GM18519 (cell line): Measurements from ENCODE around the gene L3MBTL1.

Source experiments
- ATAC-seq: cut with Tn5 transposase; IDR thresholded peaks from one replicate; pipeline ENCODE4 v1.9.1; 2021; ENCODE audit warnings: mild to moderate bottlenecking, moderate library complexity; ENCODE audit not compliant: unreplicated experiment, low FRiP score

The L3MBTL1 gene

DNA sequence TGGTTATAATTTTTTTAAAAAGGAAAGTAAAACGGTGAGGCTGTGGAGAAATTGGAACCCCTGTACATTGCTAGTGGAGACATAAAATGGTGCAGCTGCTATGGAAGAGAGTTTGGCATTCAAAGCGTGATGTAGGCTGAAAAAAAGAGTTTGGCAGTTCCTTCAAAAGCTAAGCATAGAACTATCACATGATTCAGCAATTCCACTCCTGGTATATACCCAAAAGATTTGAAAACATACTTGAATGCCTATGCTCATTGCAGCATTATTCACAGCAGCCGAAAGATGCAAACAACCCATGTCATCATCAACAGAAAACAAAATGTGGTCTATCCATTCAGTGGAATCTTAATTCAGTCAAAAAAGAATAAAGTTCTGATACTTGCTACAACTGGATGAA lies 46.9 kb downstream of the L3MBTL1 start:
- no peak for ATAC-seq

DNA sequence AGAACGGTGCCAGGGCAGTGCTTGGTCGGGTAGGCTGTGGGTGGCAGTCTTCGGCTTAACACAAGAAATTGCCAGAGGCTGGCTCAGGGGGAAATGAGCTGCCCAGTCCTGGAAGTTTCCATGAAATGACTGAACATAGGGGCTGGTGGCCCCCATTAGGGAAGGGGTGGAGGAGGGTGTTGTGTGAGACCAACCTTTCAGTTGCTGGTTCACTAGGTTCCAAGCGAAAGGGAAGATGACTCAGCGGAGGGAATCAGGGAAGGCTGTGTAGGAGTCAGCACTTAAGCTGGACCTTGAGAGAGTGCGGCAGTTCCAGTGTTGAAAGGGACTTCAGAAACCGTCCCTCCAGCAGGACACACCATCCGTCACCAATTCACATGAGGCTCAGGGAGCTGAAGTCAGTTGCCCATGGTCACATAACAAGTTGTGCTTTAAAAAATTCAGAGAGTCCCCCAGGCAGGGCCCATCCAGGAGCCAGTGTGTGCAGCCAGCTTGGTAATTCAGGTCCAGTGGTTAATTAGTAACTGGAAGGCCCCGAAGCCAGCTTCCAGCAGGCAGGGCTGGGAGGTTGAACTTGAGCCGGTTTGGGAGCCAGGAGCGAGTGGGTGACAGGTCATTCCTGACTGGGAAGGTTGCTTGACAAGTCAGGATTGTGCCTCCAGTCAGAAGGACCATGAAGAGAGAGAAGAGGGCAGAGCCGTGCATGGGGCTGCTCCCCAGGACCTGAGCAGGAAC lies 51.1 kb downstream of the L3MBTL1 start, which contains the start of gene SGK2:
SGK2 (plus strand) TSS at position 616 of the 735 bp plus-strand sequence. CDS start 7,469 bp downstream, outside the sequence.
- ATAC-seq = no peak

DNA sequence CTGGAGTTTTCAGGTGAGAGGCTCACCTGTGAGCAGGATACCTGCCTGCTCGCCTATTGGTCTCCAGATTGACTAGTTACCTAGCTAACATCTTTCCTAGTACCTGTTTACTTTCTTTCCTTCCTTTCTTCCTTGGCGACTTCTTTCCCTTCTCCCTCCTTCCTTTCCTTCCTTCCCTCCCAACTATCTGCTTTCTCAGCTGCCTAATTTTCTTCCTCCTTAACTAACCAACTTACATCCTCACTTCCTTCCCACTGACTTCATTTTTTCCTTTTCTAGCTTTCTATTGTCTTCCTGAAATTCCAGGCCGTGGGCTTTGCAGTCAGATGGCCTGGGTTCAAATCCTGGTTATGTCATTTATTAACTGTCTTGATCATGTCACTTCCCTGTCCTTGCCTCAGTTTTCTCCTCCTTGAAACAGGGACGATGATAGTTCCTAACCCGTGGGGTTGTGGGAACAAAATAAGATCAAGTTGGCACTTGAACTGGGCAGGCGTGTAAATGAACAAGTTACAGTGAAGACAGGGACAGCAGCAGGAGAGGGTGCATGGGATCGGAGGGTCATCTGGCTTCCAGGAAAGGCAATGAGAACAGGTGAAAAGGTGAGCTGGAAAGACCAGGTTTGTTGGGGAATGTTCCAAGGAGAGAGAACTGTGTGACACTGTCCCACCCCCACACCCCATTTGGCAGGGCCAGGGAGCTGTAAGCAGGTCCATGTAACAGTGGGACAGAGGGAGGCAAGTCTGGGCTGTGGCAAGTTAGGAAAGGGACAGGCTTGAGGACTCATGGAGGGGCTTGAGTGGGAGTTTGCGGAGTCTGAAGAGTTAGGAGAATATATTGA lies 51.9 kb downstream of the L3MBTL1 start:
- ATAC-seq = no peak

DNA sequence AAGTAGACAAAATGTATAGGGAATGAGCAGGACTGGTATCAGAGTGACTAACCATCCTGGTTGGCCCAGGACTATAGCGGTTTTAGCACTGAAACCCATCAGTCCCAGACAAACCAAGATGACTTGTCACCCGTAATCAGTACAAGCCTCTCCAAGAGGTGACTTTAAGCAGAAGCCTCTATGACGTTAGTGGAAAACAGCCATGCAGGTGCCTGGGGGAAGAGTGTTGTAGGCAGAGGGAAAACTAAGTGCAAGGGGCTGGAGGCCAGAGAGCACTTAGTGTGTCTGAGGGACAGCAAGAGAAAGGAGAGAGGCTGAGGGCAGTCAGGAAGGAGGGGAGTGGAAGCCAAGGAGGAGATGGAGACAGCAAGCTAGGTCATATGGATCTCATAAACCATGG lies 53.5 kb downstream of the L3MBTL1 start:
- ATAC-seq = no peak

DNA sequence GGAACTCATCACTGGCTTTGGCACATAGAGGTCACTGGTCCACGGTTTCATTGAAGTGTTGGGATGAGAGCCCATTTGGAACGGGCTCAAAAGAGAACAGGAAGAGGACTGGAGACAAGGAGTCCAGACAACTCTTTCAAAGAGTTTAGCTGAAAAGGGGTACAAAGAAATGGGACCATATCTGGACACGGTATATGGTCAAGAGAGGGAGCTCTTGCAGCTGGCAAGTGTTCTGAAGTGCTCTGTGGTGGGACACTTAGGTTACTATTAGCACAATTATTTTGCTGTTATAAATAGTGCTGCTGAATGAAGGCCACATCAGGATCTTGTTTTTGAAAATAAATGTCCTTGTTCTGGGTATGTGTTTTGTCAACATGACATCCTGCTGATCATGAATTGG lies 55.9 kb downstream of the L3MBTL1 start:
- no peak for ATAC-seq

DNA sequence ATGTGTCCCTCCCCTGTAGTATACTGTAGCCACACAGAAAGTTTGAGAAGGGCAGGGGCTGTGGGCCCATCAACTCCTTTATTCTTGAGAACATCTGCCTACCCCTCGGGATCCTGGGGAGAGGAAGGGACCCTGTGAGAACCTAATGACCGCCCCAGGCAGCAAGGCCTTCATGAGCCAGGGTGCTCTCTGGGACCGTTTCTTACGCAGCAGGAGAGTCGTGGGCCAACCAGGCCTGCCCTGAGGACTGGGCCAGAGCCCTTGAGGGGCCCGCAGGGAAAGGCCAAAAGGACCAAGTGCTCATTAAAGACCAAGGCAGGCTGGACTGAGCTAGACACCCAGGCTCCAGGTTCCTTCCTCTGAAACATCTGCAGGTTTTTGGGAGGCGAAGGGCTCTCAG lies 56.5 kb downstream of the L3MBTL1 start:
- ATAC-seq = no peak

DNA sequence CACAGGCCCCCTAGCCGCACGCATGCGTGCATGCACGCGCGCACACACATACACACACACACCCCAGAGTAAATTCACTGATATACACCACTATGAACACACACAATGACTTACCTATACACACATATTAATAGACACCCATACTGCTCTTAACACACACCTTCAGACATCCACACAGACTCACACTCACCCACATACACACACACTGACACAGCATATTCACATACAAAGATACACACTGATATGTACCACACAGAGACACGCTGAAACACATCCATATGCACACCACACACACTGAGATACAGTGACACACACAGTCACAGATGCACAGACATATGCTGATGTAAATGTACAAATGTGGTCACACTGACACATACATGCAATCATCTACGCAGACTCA lies 57.0 kb downstream of the L3MBTL1 start:
- no peak for ATAC-seq

DNA sequence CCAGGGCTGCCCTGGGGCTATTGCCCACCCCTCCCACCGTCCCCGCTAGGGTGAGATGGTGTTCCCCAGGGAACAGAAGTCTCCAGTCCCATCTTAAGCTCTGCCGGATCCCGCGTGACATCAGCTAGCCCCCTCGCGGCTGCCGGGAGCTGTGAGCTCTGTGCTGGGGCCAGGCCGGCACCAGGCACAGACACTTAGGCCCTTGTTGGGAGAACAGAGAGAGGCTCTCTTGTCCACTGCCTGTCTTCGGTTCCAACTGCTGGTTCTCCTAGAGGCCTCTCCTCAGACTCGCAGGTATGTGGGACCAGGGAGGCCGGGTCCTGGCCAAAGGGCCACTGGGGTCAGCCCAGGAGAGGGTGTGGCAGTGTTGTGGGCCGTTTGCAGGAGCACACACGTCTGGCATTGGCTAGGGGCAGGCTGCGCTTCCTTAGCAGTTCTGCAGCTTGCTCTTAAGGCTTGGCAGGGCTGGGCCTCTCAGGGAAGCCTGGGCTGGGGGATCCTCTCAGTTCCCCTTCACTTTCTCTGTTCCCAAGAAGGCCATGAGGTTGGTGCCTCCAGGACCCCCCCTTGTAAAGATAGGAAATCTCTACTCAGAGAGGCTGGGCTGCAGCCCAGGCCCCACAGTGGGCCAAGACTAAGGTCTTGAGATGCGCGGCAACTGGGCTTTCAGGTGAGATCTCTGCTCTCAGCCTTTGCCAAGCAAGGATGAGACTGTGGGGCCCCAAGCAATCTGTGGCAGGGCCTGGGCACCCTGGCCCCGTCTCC lies 57.7 kb downstream of the L3MBTL1 start:
- ATAC-seq = no peak

DNA sequence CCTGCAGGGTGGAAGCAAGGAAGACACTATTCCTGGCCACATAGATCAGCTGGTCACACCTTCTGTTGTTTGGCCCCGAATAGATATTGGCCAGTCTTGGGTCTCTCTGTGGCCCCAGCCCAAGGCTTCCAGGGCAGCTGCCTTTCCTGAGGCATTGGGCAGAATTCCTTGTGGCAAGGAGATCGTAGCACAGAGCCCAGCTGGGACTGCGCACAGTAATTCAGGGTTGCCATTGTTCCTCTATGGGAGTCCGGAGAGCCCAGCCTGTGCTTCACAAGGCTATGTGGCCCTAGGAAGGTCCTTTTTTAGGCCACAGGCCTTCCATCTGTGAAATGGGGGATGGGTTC lies 58.2 kb downstream of the L3MBTL1 start:
- ATAC-seq = no peak

DNA sequence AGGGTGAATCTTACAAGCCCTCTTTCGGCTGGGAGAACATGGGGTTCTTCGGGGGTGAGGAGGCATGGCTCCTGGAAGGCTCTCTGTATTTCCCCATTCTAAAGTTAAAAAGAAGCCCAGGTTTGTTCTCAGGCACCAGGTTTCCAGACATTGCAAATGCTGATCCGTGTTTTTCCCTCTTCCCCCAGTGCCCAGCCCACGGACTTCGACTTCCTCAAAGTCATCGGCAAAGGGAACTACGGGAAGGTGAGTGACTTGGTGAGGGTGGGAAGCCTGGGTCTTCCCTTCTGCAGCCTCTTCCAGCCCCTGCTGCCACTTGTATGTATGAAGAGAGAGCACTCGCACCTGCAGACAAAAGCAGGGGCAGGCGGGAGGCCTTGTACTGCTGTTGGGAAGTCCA lies 60.0 kb downstream of the L3MBTL1 start:
- no peak for ATAC-seq

DNA sequence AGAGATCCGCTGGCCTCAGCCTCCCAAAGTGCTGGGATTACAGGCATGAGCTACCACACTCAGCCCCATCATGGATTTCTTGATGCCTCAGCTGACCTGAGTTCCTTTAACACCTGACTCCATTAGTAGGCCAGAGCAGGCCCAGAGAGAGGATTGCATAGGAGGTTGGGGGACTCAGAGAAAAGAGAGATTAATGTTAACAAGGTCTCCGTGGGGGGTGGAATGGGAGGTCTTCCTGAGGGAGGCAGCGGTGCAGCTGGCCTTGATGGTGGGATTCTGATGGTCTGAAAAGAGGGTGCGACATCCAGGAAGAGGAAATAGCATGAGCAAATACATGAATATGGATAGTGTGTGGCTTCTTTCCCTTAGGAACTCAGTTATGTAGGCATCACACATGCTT lies 61.2 kb downstream of the L3MBTL1 start:
- no peak for ATAC-seq

DNA sequence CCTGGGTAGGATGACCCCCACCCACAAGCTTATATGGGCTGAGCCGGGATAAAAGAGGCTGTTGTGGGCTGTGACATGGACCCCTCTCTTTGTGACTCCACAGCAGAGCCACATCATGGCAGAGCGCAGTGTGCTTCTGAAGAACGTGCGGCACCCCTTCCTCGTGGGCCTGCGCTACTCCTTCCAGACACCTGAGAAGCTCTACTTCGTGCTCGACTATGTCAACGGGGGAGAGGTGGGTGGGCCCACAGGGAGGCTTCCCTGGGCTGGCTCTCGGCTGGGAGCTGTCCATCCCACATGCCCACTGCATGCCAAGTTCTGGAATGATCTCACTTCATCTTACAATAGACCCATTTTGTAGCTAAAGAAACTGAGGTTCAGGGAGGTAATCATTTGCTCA lies 61.8 kb downstream of the L3MBTL1 start:
- no peak for ATAC-seq

DNA sequence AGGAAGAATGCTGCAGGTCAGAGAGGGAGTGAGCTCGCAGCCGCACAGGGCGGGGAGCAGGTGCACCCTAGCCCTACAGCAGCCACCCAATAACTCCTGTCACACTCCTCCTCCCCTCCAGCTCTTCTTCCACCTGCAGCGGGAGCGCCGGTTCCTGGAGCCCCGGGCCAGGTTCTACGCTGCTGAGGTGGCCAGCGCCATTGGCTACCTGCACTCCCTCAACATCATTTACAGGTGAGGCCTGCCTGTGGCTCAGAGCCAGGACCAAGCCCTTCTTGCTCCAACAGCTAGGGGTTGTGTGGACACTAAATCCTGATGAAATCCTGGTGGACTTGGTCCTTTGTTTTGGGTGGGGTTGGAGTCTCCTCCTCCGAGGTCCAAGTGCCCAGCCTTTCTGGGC lies 63.0 kb downstream of the L3MBTL1 start:
- no peak for ATAC-seq

DNA sequence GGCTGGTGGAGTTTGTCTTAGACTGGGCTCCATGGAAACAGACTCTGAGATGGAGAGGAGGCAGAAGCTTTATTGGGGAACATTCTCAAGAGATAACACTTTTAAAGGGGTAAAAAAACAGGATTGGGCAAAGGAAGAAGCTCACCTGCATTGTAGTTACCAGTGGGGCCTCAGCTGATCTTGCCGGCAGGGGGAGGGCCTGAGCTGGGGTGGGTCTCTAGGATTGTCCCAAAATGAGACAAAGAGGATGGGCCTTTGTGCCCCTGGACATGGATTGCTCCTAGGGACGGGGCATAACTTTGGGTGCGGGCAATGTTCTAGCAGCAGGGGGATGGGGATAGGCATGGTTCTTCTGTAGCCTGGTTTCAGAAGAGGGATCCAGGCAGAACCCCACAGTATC lies 63.8 kb downstream of the L3MBTL1 start:
- no peak for ATAC-seq

DNA sequence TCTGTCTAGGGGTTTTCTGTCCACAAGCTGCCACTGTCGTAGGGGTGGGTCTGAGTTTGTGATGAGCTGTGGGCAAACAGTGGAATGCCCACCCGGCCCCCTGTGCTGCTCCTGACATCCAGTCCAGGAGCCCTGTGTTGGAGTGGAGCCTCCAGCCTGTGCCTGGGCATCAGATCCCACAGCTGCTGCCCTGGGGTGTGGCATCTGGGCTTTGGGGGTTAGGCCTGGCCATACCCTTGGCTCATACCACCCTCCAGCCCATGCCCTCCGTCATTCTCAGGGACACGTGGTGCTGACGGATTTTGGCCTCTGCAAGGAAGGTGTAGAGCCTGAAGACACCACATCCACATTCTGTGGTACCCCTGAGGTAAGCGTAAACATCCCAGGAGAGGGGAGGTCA lies 64.3 kb downstream of the L3MBTL1 start:
- ATAC-seq = no peak

DNA sequence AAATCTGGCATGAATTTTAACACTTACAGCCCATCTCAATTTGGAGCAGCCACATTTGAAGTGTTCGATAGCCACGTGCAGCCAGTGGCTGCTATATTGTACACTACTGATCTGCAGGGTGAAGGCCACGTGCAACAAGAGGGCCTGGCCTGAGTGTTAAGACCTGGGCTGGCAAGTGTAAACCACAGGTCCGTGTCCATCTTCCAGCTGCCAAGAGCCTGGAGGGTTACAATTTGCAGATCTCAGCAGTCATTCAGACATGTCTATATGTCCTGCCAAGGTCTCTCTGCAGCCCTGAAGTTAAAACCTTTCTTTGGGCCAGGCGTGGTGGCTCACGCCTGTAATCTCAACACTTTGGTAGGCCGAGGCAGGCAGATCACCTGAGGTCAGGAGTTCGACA lies 65.4 kb downstream of the L3MBTL1 start:
- ATAC-seq = no peak

DNA sequence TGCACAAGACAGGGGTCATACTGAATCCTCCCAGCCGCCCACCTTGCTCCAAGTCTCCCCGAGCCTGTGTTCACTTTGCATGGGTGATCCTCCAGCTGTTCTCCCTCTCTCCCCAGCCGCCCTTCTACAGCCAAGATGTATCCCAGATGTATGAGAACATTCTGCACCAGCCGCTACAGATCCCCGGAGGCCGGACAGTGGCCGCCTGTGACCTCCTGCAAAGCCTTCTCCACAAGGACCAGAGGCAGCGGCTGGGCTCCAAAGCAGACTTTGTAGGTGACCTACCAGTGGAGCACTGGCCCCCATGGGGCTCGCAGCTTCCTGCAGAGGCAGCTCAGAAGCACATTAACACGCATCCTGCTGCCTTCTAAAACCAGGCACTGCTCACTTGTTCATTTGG lies 68.6 kb downstream of the L3MBTL1 start:
- ATAC-seq = no peak

DNA sequence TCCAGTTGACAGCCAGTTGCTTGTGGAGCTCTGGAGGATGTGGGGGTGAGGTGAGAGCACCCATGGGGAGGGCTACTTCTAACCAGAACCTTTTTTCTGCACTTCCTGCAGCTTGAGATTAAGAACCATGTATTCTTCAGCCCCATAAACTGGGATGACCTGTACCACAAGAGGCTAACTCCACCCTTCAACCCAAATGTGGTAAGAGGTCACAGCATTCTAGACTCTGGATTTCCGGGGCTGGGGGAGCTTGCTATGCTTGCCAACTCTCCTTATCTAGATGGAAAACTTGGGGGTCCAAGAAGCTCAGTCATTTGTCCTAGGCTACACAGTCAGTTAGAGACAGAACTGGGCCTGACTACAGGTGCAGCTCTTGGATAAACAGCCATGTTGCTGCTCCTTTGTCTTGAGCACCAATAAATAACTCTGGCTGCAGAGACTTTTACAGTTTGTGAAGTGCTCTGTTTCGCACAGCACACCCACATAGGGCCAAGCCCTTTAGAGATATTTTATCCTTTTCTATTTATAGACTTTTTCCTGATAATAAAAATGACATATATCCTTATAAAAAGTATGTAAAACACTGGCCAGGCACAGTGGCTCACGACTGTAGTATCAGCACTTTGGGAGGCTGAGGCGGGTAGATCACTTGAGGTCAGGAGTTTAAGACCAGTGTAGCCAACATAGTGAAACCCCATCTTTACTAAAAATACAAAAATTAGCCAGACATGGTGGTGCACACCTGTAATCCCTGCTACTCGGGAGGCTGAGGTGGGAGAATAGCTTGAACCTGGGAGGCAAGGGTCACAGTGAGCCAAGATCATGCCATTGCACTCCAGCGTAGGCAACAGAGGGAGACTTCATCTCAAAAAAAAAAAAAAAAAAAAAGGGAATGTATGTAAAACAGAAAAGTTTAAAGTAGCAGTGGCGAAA lies 72.6 kb downstream of the L3MBTL1 start:
- ATAC-seq = no peak

DNA sequence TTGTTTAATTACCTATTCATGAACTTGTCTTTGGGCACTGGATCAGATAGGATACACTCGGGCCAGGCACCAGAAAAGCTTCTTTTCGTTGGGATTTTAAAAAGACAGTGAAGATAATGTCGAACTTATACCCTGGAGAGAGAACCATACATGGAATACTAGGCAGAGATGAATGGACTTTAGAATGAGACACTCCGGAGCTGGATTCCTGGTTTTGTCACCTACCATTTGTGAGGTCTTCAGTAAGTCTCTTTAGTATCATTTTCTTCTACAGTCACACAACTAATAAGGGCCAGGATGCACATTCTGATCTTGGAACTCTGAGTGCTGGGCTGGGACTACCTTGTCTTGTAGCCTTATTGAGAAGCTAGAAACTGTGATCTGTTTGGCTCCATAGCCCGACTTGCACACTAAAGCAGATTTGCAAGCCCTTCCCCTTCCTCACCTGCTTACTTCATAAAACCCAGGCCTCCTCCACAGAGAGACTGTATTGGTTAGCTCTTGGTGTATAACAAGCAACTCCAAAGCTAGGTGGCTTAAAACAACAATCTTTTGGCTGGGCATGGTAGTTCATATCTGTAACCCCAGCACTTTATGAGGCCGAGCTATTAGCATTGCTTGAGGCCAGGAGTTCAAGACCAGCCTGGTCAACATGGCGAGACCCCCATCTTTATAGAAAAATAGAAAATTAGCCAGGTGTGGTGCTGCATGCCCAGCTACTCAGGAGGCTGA lies 75.8 kb downstream of the L3MBTL1 start:
- no peak for ATAC-seq
